Endothelial cell of umbilical vein (primary cell): ENCODE data around the gene EXOC6B. TPM values are rescaled to one million over a fixed set of nuclear protein-coding genes. Genes with fewer than 3 reads are reported as not detected.

Experiments
- BruUV-seq: library from RNA; stranded (reverse); fragments of 400-500 nt; replicated peaks from 2 replicates; lab custom pipeline; 2021; lab: Mats Ljungman, UMichigan
- CTCF ChIA-PET: fragments of 300-600, 350-600 bp; sonication (Branson Sonifier 250); formaldehyde crosslinking; loops from one replicate; lab custom pipeline; 2021; ENCODE audit warnings: antibody characterized with exemption, inconsistent platforms; lab: Charles Lee
- POLR2A ChIA-PET: fragments of 300-600, 350-600 bp; sonication (Branson Sonifier 250); formaldehyde crosslinking; loops from one replicate; lab custom pipeline; 2021; ENCODE audit warnings: antibody characterized with exemption, inconsistent platforms; lab: Charles Lee
- DNase-seq: peaks from one replicate; pipeline ENCODE4 v3.0.0-alpha.2; 2011; ENCODE audit warnings: low read depth, low spot score
- FAIRE-seq: peaks from 2 replicates; lab custom pipeline; 2011; peaks lifted over from hg19 to GRCh38; lab: Jason Lieb, UNC
- H2AFZ ChIP-seq: 2 replicates; pipeline ENCODE4 v1.6.0; 2012; ENCODE audit warnings: low read depth, low read length, control low read depth, inconsistent platforms
- H3K27ac ChIP-seq: 2 replicates; pipeline ENCODE4 v1.5.1; 2011; ENCODE audit warnings: low read depth, mild to moderate bottlenecking, control low read depth, low read length, moderate library complexity; ENCODE audit not compliant: insufficient read depth
- H3K27me3 ChIP-seq, 2 experiments: 2 replicates each; pipeline versions ENCODE4 v1.6.0 to v1.6.1; 2011; ENCODE audit warnings: low read length in 2 of 2, mixed read lengths in 1 of 2; ENCODE audit not compliant: control insufficient read depth in 2 of 2, insufficient read depth in 2 of 2
- H3K36me3 ChIP-seq, 2 experiments: 2 replicates in 1 of 2; 3 replicates in 1 of 2; pipeline ENCODE4 v1.5.1; 2011; ENCODE audit warnings: low read length in 2 of 2, mild to moderate bottlenecking in 1 of 2, moderate library complexity in 1 of 2; ENCODE audit not compliant: control insufficient read depth in 2 of 2, insufficient read depth in 2 of 2; ENCODE audit errors: extremely low read depth in 1 of 2
- H3K4me1 ChIP-seq: 3 replicates; pipeline ENCODE4 v1.5.1; 2011; ENCODE audit warnings: mild to moderate bottlenecking, low read length; ENCODE audit not compliant: control insufficient read depth, insufficient read depth; ENCODE audit errors: extremely low read depth
- H3K4me2 ChIP-seq: 2 replicates; pipeline ENCODE4 v1.6.1; 2011; ENCODE audit warnings: low read length, control low read depth, mixed read lengths; ENCODE audit not compliant: insufficient read depth
- H3K4me3 ChIP-seq, 3 experiments: fragments of 200-600 bp in 1 of 3; sonication (generic), shearing (Covaris generic) in 1 of 3; replicated peaks in 1 of 3; 2 replicates each; pipeline ENCODE4 v1.5.1; 2011 to 2016; ENCODE audit warnings: control low read depth in 3 of 3, low read length in 3 of 3, mild to moderate bottlenecking in 2 of 3, inconsistent platforms in 1 of 3, low read depth in 1 of 3, moderate library complexity in 1 of 3; ENCODE audit not compliant: insufficient read depth in 1 of 3
- H3K79me2 ChIP-seq: 2 replicates; pipeline ENCODE4 v1.6.0; 2012; ENCODE audit warnings: low read length, inconsistent platforms; ENCODE audit not compliant: control insufficient read depth, insufficient read depth
- H3K9ac ChIP-seq: replicated peaks from 2 replicates; pipeline ENCODE3; 2011; ENCODE audit warnings: low read length, control low read depth; ENCODE audit not compliant: insufficient read depth; ENCODE audit errors: extremely low read depth
- H3K9me1 ChIP-seq: replicated peaks from 3 replicates; pipeline ENCODE4 v1.6.0; 2011; ENCODE audit warnings: mild to moderate bottlenecking, low read length; ENCODE audit not compliant: control insufficient read depth, insufficient read depth; ENCODE audit errors: extremely low read depth
- H3K9me3 ChIP-seq: replicated peaks from 2 replicates; pipeline ENCODE4 v1.5.1; 2012; ENCODE audit warnings: low read length, inconsistent platforms; ENCODE audit not compliant: control insufficient read depth, insufficient read depth
- H4K20me1 ChIP-seq: replicated peaks from 2 replicates; pipeline ENCODE3; 2011; ENCODE audit warnings: mild to moderate bottlenecking, low read length; ENCODE audit not compliant: control insufficient read depth, insufficient read depth; ENCODE audit errors: extremely low read depth
- CTCF ChIP-seq, 2 donors: IDR thresholded peaks; 1 replicate in 1 of 2; 2 replicates in 1 of 2; pipeline ENCODE4 v1.5.1; 2011; ENCODE audit warnings: low read length in 2 of 2, mild to moderate bottlenecking in 2 of 2, moderate library complexity in 2 of 2, control low read depth in 1 of 2, inconsistent platforms in 1 of 2, low read depth in 1 of 2; ENCODE audit not compliant: insufficient read depth in 1 of 2; ENCODE audit errors: extremely low read depth in 1 of 2
- EZH2 ChIP-seq: IDR thresholded peaks from 2 replicates; pipeline ENCODE4 v1.6.1; 2012; ENCODE audit warnings: borderline replicate concordance, low read depth, mild to moderate bottlenecking, moderate library complexity, low read length, inconsistent platforms; ENCODE audit not compliant: severe bottlenecking
- FOS ChIP-seq: IDR thresholded peaks from 2 replicates; pipeline ENCODE4 v1.6.1; 2011; ENCODE audit warnings: mild to moderate bottlenecking, low read length, moderate library complexity, borderline replicate concordance; ENCODE audit not compliant: insufficient read depth
- GATA2 ChIP-seq: IDR thresholded peaks from 2 replicates; pipeline ENCODE4 v1.7.0; 2011; ENCODE audit warnings: low read depth, mild to moderate bottlenecking, moderate library complexity, mixed read lengths, low read length; ENCODE audit not compliant: insufficient read length, insufficient read depth
- JUN ChIP-seq: IDR thresholded peaks from 2 replicates; pipeline ENCODE4 v1.6.1; 2011; ENCODE audit warnings: borderline replicate concordance, low read depth; ENCODE audit not compliant: insufficient read length, insufficient read depth
- MAX ChIP-seq: IDR thresholded peaks from 2 replicates; pipeline ENCODE4 v1.6.1; 2011; ENCODE audit not compliant: insufficient read depth, insufficient read length
- MYC ChIP-seq: IDR thresholded peaks from one replicate; pipeline ENCODE4 v1.6.1; 2011; ENCODE audit warnings: mild to moderate bottlenecking, low read depth, low read length
- POLR2A ChIP-seq: IDR thresholded peaks from 2 replicates; pipeline ENCODE4 v1.6.1; 2012; ENCODE audit warnings: low read depth, mild to moderate bottlenecking, control low read depth, low read length
- POLR2AphosphoS5 ChIP-seq: IDR thresholded peaks from 2 replicates; pipeline ENCODE4 v1.6.1; 2012; ENCODE audit warnings: low read depth, mild to moderate bottlenecking, control low read depth, low read length, moderate library complexity; ENCODE audit not compliant: insufficient read depth
- dilution Hi-C: fragments of 300-500 bp; cut with MboI; formaldehyde crosslinking; loops from one replicate; pipeline ENCODE4 v1.15.0; 2019; ENCODE audit warnings: low sequenced_read_pairs; ENCODE audit not compliant: extremely low pct_ligation_motif_present
- intact Hi-C: fragments of 100-400 bp; cut with micrococcal nuclease; formaldehyde crosslinking; loops from one replicate; pipeline ENCODE4 v1.10.0; 2022
- polyA plus RNA-seq, 4 experiments: library from polyadenylated mRNA; depleted of rRNA in 3 of 4; stranded (reverse) in 3 of 4; unstranded in 1 of 4; fragments of >200 nt; gene quantifications; 2 replicates each; pipeline versions ENCODE4 v1.2.1 to v1.2.3, GENCODE V29; 2011 to 2012; ENCODE audit warnings: missing spikeins in 1 of 4
- total RNA-seq: library from RNA; stranded (reverse); gene quantifications from 2 replicates; pipeline ENCODE4 v1.2.3, GENCODE V29; 2021

The EXOC6B gene
- total and polyA plus RNA-seq, 2 donors (not counting 3 experiments of a cell fraction or from before 2014, with no cell fraction given) = 10.8 to 34.8 TPM

- intact Hi-C loops (no loop called here), dilution Hi-C loops (no loop called here)
- no peak overlapping the region for H3K27ac ChIP-seq
- TF ChIP-seq GATA2 (no peak), EZH2 (no peak), MYC (no peak), JUN (no peak), POLR2AphosphoS5 (no peak), FOS (no peak), MAX (no peak), POLR2A (no peak), CTCF (IDR thresholded peaks at IDR 0.05; ENCODE audit: extremely low read depth in 1 of 2, insufficient read depth in 1 of 2, low read depth in 1 of 2, low read length in 2 of 2) (no peak)
- no peak overlapping the region for H3K9ac ChIP-seq
- H3K4me1 ChIP-seq = peaks cover 5% of the 10 kb centered on the region
- DNase-seq = no peak
- H3K9me1 ChIP-seq = no peaks in the 10 kb centered on the region
- no peaks in the 10 kb centered on the region for H3K79me2 ChIP-seq
- no peak overlapping the region for H3K4me2 ChIP-seq
- no TSS peak for BruUV-seq
- peaks cover 0 to 4% of the 10 kb centered on the region in 2 experiments for H3K27me3 ChIP-seq
- ChIA-PET CTCF (no interaction called here), POLR2A (no interaction called here)
- FAIRE-seq = no peak
- H2AFZ ChIP-seq = no peak overlapping the region
- H3K36me3 ChIP-seq = no peaks in the 10 kb centered on the region
- H4K20me1 ChIP-seq = no peaks in the 10 kb centered on the region
- no peak overlapping the region for H3K4me3 ChIP-seq
- H3K9me3 ChIP-seq = no peaks in the 10 kb centered on the region
Observed at GRCh38 chr2:72830273-72830672, 4.4 kb upstream of the EXOC6B start.
